AML-193 (cell line): ENCODE results near the gene CST11.

Source experiments
- DNase-seq, 2 experiments: peaks; one replicate each; lab custom pipeline; 2025; lab: John Stamatoyannopoulos, UW

The CST11 gene

DNA sequence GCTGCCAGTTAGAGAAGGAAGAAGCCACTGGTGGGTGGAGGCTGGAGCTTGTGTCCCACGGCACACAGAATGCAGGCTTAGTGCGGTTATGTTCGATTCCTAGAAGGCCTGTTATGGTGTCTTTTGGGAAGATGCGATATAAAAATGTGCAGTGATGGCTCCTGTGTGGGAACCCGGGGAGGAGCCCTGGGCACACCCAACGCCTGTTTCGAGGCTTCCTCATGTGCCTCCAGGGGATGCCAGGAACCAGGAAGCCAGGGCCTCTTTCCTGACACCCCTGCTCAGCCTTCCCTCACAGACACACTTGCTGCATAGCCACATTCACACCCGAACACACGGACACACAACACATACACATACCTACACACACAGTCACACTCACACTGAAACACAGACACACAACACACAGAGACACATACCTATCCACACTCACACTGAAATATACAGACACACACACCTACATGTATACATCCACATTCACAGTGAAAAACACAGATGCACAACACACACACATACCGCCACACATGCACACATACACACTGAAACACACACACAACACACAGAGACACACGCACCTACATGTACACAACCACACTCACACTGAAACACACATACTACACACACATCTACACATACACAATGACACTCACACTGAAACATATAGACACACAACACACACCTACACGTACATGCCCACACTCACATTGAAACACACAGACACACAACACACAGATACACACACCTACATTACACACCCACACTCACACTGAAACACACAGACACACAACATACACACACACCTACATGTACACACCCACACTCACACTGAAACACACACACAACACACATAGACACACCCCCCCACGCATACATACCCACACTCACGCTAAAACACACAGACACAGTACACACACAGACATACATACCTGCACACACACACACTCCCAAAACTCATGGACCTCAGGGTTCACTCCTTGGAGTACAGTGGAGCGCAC, 1.2 kb upstream of the CST11 start:
- no peak for DNase-seq

DNA sequence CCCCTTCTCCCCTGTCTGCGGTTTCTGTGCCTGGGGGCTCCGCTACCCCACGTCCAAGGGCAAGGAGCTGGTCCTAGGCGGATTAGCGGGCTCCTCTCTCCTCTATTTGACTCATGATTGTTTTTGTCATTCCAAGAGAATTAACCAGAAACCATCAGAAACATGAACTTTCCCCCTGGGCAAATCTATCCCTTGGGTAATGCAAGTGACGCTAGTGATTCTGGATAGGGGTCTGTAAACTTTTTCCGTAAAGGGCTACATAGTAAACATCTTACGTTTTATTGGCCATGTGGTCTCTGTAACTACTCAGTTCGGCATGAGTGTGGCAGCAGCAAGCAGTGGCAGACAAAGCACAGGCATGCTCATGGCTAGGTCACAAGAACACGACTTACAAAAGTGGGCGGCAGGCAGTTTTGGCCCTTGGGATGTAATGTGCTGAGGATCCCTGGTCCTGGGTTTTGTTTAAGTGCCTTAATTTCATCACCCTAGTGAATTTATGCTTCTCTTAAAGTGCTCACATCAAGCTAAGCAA, 654 bp downstream of the CST11 start:
- no peak for DNase-seq

DNA sequence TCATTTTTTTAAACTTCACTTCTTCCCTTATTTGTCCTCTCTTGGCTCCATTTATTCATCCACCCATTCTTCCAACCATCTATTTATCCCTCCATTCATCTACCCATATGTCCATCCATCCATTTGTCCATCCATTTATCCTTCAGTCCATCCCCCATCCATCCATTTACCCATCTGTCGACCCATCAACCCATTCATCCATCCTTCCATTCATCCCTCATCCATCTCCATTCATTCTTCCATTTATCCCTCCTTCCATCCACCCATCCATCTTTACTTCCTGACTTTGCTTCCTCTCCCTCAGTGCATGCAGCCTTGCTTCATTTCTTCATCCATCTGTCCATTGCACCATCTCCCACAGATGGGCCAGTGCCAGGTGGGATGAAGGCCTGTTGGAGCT, 1.8 kb downstream of the CST11 start:
- no peak for DNase-seq

DNA sequence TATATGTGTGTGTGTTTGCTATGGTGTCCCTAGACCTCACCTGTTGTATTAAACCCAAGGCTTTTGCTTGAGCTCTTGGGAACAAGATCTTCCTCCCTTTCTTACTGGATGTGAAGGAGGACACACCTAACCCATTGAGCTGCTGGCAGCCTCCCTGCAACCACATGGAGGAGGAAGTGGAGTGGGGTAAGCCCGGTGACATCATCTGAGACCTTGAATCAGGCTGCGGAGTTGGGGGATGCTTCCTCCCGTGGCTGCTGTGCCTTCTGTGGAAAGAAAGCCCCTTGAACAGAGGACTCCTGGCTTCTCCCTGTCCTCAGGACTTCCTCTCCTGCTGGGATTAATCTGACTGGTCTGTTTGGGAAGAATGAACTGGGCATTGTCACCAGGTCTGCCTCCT, 3.3 kb downstream of the CST11 start:
- DNase-seq, result peak; percentile 21 to 31

DNA sequence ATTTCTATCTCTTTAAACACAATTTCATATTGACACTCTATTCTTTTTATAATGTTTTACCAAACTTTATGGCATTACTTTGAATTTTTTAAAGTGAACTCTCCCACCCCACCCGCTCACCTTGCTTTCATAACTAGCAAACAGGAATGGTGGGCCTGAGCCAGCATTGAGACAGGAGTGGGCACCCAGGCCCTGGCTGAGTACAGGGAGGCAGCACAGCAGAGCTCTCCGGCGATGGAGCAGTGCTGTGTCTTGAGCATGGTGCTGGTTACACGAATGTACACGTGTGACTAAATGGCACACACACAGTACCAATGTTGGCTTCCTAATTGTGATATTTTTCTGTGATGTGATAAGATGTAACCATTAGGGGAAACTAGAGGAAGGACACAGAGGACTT, 4.5 kb downstream of the CST11 start:
- no peak for DNase-seq

DNA sequence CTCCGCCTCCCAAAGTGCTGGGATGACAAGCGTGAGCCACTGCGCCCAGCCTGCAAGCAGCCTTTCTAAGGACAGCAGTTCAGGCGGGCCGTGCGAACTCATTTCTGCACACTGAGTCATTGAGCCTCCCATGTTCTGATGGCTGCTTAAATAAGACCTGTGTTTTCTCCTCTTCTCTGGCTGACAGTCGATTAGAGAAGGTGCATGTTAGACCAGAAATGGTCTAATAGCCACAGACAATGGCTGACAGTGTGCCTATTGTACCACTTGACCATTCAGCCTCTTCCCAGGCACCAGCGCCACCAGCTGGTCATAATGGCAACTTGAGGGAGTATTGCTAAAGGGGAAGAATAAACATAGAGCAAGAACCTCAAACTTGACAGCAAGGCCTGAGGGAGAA, 6.2 kb downstream of the CST11 start:
- DNase-seq, result peak; percentile 35 to 58

DNA sequence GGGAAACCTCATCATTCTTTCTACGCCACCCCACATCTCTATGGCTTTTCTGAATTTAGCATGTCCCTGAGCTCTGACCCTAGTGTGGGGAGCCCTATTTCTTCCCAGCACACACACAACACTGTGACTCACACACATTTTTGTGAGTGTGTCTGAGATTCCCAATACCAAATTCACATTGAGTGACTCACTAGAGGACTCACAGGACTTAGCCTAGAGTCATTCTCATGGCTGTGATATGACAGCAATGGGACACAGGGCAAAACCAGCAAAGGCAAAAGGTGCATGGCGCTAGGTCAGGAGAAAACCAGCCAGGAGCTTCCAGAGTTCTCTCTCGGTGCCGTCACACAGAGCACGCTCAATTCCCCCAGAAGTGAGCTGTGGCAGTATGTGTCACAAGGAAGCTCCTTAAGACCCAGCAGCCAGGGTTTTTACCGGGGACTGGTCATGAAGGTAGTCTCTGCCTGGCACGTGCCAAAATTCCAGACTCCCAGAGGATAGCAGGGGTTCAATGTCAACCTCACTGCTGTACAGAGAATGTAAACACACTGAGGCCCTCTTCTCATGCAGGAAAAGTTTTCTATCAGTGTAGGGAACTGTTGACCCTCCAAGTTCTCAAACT, 7.0 kb downstream of the CST11 start:
- no peak for DNase-seq

DNA sequence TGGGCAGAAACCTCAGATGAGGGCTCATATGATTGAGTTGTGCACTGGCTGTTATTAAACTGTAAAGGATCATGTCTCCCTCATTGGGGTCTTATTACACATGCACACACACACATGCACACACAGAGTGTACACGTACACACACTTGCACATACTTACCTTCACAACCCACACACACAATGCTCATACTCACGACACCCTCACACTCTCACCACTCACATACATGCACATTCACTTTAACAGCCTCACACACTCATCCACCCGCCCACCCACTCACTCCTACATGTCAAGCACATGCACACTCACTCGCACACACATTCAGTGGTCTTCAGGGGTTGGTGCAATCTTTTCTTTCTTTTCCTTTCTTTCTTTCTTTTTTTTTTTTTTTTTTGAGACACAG, 7.8 kb downstream of the CST11 start:
- no peak for DNase-seq

DNA sequence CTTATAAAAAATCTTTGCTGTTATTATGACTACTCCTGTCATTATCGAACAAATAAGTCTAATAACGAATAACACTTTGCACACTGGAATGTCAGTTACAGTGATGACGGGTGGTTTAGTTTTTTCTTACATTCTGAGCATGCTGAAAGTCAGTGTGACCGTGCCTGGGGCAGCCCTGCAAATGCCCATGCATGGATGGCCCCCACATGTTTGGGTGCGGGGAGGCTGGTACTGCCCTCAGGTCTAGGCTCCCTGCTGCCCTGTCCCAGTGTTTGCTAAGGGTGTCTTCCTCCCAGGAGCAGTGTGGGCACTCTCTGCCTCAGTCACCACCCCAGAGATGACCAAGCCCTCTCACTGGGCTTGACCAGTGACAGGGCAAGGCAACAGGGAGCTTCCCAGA, 10.2 kb downstream of the CST11 start:
- DNase-seq, result no peak

DNA sequence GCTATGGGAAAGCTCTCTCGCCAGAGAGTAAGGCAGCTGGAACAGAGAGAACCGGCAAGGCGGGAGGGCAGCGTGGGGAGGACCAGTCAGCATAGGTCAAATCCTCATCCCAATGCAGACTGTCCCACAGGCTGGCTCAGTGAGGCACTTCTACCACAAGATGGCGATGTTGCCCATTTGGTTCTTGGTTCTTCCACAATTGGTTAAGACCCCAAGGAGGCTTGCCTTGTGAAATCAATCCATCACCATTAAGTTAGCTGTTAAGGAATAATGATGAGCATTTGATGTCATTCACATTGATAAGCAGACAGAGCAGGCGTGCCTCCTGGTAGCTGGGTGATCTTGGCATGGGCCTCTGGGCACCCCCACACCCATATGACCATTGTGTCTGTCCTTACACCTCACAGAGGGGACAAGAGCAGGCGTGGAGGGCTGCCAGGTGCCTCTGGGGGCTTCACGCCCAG, 10.8 kb downstream of the CST11 start:
- peak; percentile 42 to 43 for DNase-seq

DNA sequence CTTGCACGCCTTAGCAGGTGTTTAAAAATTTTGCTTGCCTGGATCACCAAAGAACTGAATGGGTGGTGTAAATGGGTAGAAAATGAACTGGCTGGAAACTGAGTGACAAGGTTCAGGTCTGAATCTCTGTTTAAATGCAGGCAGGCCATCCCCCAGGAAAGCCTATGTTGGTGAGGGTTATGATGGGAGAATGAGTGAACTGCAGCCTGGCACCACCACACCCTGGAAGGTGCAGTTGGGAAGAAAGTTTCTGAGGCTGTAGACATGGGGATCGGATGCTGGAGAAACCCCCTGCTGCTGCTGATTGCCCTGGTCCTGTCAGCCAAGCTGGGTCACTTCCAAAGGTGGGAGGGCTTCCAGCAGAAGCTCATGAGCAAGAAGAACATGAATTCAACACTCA, 12.7 kb downstream of the CST11 start:
- DNase-seq, result no peak

DNA sequence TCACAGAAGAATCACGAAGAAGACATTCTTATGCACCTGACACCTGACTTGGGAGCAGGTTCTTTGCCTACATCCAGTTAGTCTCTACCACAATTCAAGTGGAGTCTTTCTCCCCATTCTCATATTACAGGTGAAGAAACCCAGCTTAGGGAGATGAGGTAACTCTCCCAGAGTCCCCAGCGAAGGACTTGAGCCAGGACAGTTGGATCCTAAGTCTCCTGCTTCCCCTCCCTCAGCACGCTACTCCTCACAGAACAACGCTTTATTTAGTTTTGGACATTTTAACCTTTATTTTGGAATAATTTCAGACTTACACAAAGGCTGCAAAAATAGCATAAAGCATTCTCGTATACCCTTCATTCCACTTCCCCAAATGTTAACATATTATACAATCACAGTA, 14.0 kb downstream of the CST11 start:
- no peak for DNase-seq

DNA sequence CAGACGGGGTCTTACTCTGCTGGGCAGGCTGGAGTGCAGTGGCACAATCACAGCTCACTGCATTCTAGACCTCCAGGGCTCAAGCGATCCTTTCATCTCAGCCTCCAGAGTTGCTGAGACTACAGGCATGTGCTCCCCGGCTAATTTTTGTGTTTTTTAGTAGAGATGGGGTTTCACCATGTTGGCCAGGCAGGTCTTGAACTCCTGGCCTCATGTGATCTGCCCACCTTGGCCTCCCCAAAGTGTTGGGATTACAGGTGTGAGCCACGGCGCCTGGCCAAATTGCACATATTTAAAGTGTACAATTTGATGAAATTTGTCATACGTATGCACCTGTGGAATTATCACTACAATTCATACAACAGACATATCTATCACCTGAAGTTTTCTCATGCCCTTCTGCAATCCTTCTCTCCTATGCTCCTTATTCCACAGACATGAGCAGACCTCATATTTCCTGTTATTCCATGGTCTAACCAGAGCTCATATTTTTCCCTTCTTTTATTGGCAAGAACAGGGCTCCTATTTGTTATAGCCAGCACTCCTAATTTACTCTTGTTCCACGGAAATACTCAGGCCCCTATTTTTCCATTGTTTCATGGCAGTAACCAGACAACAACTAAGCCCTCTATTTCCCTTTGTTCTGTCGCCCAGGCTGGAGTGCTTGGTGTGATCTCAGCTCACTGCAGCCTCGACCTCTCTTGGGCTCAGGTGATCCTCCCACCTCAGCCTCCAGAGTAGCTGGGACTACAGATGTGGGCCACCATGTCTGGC, 15.4 kb downstream of the CST11 start:
- DNase-seq, result no peak

DNA sequence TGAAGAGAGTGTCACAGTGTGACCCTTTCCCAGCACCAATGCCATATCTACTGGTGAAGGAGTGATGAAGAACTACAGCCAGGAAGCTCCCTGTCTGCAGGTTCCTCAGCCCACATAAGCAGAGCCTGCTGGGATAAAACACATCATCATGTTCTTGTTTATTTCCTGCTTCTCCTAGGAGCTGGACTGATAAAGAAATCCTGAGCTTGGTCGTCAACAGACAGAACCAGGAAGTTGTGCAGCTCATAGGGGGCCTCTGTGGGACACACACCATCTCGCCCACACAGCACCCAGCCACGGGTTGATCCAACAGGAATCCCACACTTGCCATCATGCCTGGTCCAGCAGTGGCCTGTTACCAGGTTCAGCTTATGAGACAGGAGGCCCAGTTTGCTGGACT, 16.0 kb downstream of the CST11 start:
- DNase-seq, result no peak

DNA sequence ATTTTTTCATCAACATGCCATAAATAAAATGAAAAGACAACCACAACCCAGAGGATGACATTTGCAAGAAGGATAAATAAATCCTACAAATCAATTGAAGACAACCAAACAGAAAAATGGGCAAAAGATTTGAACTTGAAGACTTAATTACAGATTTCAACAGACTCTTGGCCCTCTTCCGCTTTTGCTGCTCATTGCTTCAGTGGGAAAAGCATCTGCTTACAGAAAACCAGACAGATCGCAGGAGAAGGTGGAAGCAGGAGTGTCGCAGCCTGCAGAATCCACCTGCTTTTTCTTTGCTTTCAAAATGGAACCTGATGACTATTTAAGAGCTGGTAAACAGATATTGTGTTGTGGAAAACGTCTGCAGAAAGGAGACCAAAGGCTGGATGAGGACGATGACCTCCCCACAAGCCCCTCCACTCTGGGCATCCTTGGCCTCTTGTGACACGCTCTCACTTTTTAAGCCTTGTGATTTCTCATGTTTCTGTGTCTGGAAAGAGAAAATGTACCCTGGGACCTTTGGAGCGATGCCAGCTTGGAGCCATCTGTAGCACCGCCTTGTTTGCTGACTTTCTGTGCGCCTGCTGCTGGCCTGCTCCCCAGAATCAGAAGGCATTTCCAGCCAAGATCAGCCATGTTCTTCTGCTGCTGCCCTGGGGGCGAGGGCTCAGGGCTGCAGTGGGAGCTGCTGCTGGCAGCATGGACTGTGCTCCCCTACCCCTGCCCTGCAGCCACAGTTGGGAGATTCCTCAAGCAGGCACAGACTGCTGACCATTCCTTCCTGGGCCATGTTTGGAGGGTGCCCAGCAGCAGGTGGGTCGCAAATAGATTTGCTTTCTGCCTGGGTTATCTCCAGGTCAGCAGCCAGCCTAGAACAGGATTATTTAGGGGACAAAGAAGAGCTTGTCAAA, 16.8 kb downstream of the CST11 start:
- no peak for DNase-seq

DNA sequence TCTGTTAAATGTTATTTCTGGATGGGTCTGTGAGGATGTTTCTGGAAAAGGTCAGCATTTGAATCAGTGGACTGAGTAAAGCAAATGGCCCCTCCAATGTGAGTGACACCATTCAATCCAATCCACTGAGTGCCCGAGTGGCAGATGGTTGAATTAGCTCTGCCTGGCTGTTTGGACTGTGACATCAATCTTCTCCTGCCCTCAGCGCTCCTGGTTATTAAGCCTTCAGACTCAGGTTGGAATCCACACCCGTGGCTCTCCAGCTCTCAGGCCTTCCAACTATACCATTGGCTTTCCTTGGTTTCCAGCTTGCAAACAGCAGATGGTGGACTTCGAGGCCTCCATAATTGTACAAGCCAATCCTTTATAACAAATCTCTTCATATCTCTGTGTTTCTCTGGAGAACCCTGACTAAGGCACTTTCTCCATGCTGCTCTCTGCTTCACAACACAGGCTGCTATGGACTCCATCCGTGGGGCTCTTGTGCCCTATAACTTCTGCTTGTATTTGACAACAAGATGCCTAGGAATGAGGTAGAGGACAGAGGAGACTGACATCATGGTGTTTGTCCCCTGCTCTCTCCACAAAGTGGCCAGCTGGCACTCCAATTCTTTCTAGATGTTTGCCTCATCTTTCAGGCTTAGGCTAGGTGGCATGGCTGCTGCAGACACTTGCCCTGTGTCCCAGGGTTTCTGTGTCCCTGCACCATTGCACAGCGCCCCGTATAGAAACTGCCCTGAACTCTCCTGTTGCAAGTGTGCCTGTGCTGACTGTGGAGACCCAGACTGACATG, 18.0 kb downstream of the CST11 start:
- no peak for DNase-seq

DNA sequence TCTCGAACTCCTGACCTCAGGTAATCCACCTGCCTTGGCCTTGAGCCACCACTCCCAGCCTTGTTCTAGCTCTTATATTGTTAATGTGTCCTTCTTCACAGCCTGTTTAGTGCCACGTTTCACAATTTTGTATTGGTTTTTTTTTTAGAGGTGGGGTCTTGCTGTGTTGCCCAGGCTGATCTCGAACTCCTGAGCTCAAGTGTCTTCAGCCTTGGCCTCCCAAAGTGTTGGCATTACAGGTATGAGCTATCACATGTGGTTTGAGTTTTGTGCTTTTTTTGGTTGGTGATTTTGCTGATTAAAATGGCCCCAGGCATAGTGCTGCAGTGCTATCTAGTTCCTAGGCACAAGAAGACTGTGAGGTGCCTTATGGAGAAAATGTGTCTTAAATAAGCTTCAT, 19.0 kb downstream of the CST11 start:
- no peak for DNase-seq

DNA sequence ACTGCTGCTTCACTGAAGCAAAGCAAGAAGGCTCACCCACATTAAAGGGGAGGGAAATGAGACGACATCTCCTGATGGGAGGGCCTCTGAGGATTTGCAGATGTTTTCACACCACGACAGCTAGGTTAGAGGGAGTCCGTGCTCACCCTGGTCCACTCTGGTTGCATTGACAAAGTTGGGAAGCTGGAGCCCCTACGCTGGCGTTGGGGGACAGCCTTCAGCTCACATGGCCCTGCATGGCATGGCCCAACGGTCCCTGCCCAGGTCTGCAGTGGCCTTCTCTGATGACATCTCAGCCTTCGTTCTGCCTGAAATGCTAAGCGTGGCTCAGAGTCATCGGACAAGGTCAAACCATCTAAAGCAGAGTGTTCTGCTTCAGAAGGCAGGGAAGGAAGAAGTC, 27.5 kb downstream of the CST11 start:
- no peak for DNase-seq

DNA sequence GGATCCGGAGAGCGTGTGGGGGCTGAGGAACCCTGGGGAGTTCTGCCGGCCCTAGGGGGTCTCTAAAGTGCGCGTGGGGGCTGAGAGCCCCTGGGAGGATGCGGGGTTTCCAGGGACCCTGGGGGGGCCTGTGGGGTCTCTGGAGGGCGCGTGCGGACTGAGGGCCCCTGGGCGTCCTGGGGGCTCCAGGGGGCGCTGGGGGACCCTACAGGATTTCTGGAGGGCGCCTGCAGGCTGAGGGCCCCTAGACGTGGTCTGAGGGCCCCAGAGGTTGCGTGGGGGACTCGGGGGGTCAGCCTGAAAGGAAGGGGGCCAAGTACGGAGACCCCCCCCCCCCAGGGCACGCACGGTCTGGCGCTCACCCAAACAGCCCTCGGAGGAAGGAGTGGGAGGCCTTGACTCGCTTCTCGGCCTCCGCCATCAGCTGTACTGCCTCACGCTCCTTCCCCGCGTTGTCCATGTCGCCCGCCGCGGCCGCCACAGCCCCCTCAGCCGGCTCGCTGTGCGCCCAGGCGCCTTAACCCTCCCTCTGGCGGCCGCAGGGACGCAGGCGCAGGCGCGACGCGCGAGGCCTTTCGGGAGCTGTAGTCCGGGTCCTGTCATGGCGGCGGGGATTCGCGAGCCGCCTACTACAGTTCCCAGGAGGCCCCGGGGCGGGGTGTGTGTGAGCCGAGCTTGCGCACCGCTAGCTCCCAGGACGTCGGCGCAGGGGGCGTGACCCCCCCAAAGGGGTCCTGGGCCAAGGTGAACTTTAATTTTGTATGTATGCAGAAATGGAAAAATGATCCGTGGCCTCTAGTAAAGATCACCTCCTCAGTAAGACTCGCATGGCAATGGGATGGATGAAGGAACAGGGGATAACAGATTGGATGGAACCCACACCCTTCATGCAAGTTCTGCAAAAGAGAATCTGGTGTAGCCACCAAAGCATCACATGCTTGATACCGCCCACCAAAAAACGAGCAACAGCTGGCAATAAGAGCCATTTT, 31.4 kb downstream of the CST11 start, which contains the start of gene NAPB:
Gene NAPB (minus strand): TSS at position 546 of the 989 bp plus-strand sequence. CDS start 86 bp downstream, at position 460.
- peak; percentile 87 to 91 for DNase-seq
